Astrocyte (in vitro differentiated cells and primary cell): ENCODE measurements around the gene KMT2C.
"Not testable (repeated sequence)": the region's sequence is repeated elsewhere in the genome, so short reads cannot be mapped to it uniquely, and the experiment has no call there.

Source experiments
- CTCF ChIP-seq: IDR thresholded peaks from 2 replicates; pipeline ENCODE4 v1.5.1; 2011; ENCODE audit warnings: low read depth, mild to moderate bottlenecking, inconsistent platforms, low read length, moderate library complexity; ENCODE audit not compliant: insufficient read depth
- EZH2 ChIP-seq: IDR thresholded peaks from 2 replicates; pipeline ENCODE4 v1.6.1; 2012; ENCODE audit warnings: mild to moderate bottlenecking, low read length, inconsistent platforms; ENCODE audit not compliant: insufficient read depth

GRCh38 chr7:152386136-152386764 is 49.6 kb downstream of the KMT2C start:
- TF ChIP-seq EZH2, CTCF: not testable (repeated sequence)
